MCF 10A (cell line): ENCODE results near the gene NEURL1. TPM values are rescaled to one million over a fixed set of nuclear protein-coding genes. Genes with fewer than 3 reads are reported as not detected.

Source experiments
- BruUV-seq: library from RNA; stranded (reverse); fragments of 400-500 nt; replicated peaks from 2 replicates; lab custom pipeline; 2021; lab: Mats Ljungman, UMichigan
- CTCF ChIA-PET: fragments of 300-600 bp; sonication (Branson Sonifier 250); formaldehyde crosslinking; extraction: SDS; loops from one replicate; lab custom pipeline; 2021; ENCODE audit warnings: antibody characterized with exemption, inconsistent platforms; lab: Yijun Ruan, JAX
- POLR2A ChIA-PET: fragments of 300-600, 350-650 bp; sonication (Branson Sonifier 250); formaldehyde crosslinking; extraction: SDS; loops from one replicate; lab custom pipeline; 2020; ENCODE audit warnings: antibody characterized with exemption, inconsistent platforms; lab: Yijun Ruan, JAX
- DNase-seq: peaks from one replicate; pipeline ENCODE4 v3.0.0-alpha.2; 2018; ENCODE audit not compliant: unreplicated experiment
- H3K27ac Mint-ChIP-seq: one replicate; pipeline ENCODE4 v1.8.0; 2022; ENCODE audit warnings: mild to moderate bottlenecking, low read depth, mixed read lengths; ENCODE audit not compliant: unreplicated experiment
- H3K27me3 Mint-ChIP-seq: one replicate; pipeline ENCODE4 v1.8.0; 2022; ENCODE audit warnings: mixed read lengths; ENCODE audit not compliant: insufficient read depth, unreplicated experiment
- H3K36me3 Mint-ChIP-seq: one replicate; pipeline ENCODE4 v1.8.0; 2022; ENCODE audit warnings: mild to moderate bottlenecking, moderate library complexity, mixed read lengths; ENCODE audit not compliant: insufficient read depth, unreplicated experiment
- H3K4me1 Mint-ChIP-seq: one replicate; pipeline ENCODE4 v1.8.0; 2022; ENCODE audit warnings: mixed read lengths; ENCODE audit not compliant: insufficient read depth, unreplicated experiment
- H3K4me3 Mint-ChIP-seq: one replicate; pipeline ENCODE4 v1.8.0; 2022; ENCODE audit warnings: mild to moderate bottlenecking, moderate library complexity, mixed read lengths; ENCODE audit not compliant: unreplicated experiment
- H3K9me3 Mint-ChIP-seq: one replicate; pipeline ENCODE4 v1.8.0; 2022; ENCODE audit warnings: mixed read lengths; ENCODE audit not compliant: unreplicated experiment
- intact Hi-C: fragments of 100-400 bp; cut with micrococcal nuclease; formaldehyde crosslinking; loops from 2 replicates; pipeline ENCODE4 v1.14.1; 2022
- total RNA-seq: library from RNA; stranded (reverse); gene quantifications from 2 replicates; pipeline ENCODE4 v1.2.3, GENCODE V29; 2022
- TF ChIP-seq, protein P1 (sequence below): fragments of 200-600 bp; IDR thresholded peaks from one replicate; pipeline ENCODE4 v1.8.0; 2022; ENCODE audit warnings: antibody characterized with exemption, mild to moderate bottlenecking; ENCODE audit not compliant: unreplicated experiment

Gene NEURL1
- total RNA-seq, 1 experiment from 2014 or later = not detected

- Mint-ChIP-seq H3K9me3 (no peaks in the 10 kb centered on the region), H3K36me3 (no peaks in the 10 kb centered on the region), H3K4me1 (no peaks in the 10 kb centered on the region), H3K4me3 (no peak overlapping the region), H3K27ac (no peak overlapping the region), H3K27me3 (no peaks in the 10 kb centered on the region)
- CTCF ChIA-PET = interaction anchor here (0.9 kb wide), 1 partner anchor 19 kb away, joined by 4 read pairs; no protein-coding TSS in a partner anchor
- POLR2A ChIA-PET = no interaction called here
- no peak for DNase-seq
- TF ChIP-seq, protein P1, sequence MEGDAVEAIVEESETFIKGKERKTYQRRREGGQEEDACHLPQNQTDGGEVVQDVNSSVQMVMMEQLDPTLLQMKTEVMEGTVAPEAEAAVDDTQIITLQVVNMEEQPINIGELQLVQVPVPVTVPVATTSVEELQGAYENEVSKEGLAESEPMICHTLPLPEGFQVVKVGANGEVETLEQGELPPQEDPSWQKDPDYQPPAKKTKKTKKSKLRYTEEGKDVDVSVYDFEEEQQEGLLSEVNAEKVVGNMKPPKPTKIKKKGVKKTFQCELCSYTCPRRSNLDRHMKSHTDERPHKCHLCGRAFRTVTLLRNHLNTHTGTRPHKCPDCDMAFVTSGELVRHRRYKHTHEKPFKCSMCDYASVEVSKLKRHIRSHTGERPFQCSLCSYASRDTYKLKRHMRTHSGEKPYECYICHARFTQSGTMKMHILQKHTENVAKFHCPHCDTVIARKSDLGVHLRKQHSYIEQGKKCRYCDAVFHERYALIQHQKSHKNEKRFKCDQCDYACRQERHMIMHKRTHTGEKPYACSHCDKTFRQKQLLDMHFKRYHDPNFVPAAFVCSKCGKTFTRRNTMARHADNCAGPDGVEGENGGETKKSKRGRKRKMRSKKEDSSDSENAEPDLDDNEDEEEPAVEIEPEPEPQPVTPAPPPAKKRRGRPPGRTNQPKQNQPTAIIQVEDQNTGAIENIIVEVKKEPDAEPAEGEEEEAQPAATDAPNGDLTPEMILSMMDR = no peak
- intact Hi-C loops = no loop called here
- BruUV-seq = no TSS peak
Measured at GRCh38 chr10:103580011-103580410, 86.5 kb downstream of the NEURL1 start.

- Mint-ChIP-seq H3K4me1 (no peaks in the 10 kb centered on the region), H3K9me3 (no peaks in the 10 kb centered on the region), H3K4me3 (no peak overlapping the region), H3K36me3 (no peaks in the 10 kb centered on the region), H3K27me3 (no peaks in the 10 kb centered on the region), H3K27ac (no peak overlapping the region)
- intact Hi-C loops = no loop called here
- TF ChIP-seq, protein P1 = no peak
- BruUV-seq = no TSS peak
- no peak for DNase-seq
- ChIA-PET CTCF (interaction anchor here (0.9 kb wide), 1 partner anchor 19 kb away, joined by 4 read pairs; no protein-coding TSS in a partner anchor), POLR2A (interaction anchor here (0.7 kb wide), 1 partner anchor 81 kb away, joined by 3 read pairs; no protein-coding TSS in a partner anchor)
Measured at GRCh38 chr10:103580430-103580829, 86.9 kb downstream of the NEURL1 start.

DNA sequence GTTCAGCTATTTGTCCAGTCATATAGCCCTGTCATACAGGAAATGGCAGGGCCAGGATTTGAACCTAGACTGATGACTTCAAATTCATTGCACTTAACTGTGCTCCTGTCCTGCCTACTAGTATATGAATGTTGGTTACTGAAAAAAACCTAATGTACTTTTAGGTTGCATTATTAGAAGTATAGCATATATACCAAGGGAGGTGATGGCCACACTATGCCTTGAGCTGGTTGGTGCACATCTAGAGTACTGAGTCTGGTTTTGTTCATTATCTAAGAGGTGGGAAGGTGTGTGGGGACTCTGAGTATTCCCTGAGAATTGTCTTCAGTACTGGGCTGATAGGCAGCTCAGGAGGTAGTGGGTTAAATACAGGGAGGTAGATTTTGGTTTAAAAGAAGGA lies 88.0 kb downstream of the NEURL1 start:
- intact Hi-C loops = no loop called here

DNA sequence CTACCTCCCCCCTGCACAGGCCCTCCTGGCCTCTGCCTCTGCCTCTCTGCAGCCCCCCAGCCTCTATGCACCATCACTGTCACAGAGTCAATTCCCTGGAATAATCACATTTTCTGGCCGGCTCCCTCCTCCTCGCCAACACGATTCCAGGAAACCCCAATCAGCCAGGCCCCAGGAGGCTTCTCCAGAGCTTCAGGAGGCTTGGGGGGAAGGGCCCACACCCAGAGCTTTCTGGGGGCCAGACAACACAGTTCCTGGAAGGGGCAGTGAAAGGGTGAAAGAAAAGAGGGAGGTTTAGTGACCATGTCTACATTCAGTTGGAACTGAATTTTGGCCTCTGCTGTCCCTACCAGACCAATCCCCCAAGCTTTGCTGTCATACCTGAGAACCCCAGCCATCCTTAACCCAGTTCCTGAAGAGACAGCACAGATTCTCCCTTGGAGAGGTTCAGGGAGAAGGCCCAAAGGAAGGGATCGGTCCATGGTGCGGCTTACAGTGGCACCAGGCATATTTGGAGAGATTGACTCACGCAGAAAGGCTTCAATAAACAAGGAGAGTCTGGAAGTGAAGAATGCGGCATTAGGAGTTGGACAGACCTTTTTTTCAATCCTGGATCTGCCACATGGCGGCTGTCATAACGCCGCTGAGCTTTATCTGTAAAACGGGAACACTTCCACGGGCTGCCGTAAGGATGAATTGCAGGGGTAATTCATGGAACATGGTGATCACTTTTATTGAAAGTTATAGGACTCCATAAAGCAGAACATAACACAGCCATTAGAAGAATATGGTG lies 89.0 kb downstream of the NEURL1 start:
- intact Hi-C loops = no loop called here
- Mint-ChIP-seq H3K4me1 (no peaks in the 10 kb centered on the region), H3K9me3 (no peaks in the 10 kb centered on the region), H3K27ac (no peak overlapping the region), H3K4me3 (no peak overlapping the region), H3K36me3 (no peaks in the 10 kb centered on the region), H3K27me3 (peaks cover 6% of the 10 kb centered on the region)
- CTCF ChIA-PET = interaction anchor here (0.6 to 1.2 kb wide), 2 partner anchors 10 to 62 kb away, joined by 3 to 5 read pairs; no protein-coding TSS in a partner anchor
- no TSS peak for BruUV-seq
- POLR2A ChIA-PET = no interaction called here
- TF ChIP-seq, protein P1 = no peak
- no peak for DNase-seq

More for the DNA sequence above, 88.0 kb downstream of the NEURL1 start:
- Mint-ChIP-seq H3K4me3 (no peak overlapping the region), H3K27ac (no peak overlapping the region), H3K9me3 (no peaks in the 10 kb centered on the region), H3K36me3 (no peaks in the 10 kb centered on the region), H3K27me3 (peaks cover 6% of the 10 kb centered on the region), H3K4me1 (no peaks in the 10 kb centered on the region)
- CTCF ChIA-PET = interaction anchor here (1.2 kb wide), 1 partner anchor 11 kb away, joined by 3 read pairs; no protein-coding TSS in a partner anchor
- TF ChIP-seq, protein P1 = no peak
- BruUV-seq = no TSS peak
- POLR2A ChIA-PET = no interaction called here
- DNase-seq = no peak
